ENCODE data around the gene TOB1. TPM values are rescaled to one million over a fixed set of nuclear protein-coding genes. Genes with fewer than 3 reads are reported as not detected.

TOB1 gene
- total RNA-seq, 1 experiment from 2014 or later = 31.6 TPM

- Histone ChIP-seq H3K9ac (ENCODE audit: extremely low read depth, insufficient read length, low read length) (no peak overlapping the region), H3K18ac (ENCODE audit: insufficient read length, low read depth, low read length) (no peak overlapping the region), H3K14ac (ENCODE audit: insufficient read depth, low read length) (no peak overlapping the region), H3K27ac (ENCODE audit: insufficient read length, low read depth, low read length) (no peak overlapping the region), H3K27me3 (ENCODE audit: insufficient read depth, low read length) (no peaks in the 10 kb centered on the region), H3K4ac (ENCODE audit: low read depth, low read length) (no peak overlapping the region), H2BK120ac (ENCODE audit: low read depth, low read length, poor library complexity, severe bottlenecking) (no peak overlapping the region), H3K4me1 (ENCODE audit: insufficient read depth, low read length) (peaks cover 7% of the 10 kb centered on the region; the same call in 1 of the 2 replicates), H2AFZ (ENCODE audit: low read length) (no peak overlapping the region), H2BK20ac (ENCODE audit: low read depth, low read length, poor library complexity, severe bottlenecking) (no peak overlapping the region), H2BK15ac (ENCODE audit: low read depth, low read length) (no peak overlapping the region), H2BK5ac (ENCODE audit: insufficient read length, low read length) (no peak overlapping the region), H3T11ph (ENCODE audit: low read length) (no peak overlapping the region), H4K8ac (replicated peaks; ENCODE audit: insufficient read length, low read depth, low read length) (no peak overlapping the region), H3K79me1 (ENCODE audit: insufficient read depth, low read depth, low read length, poor library complexity, severe bottlenecking) (no peaks in the 10 kb centered on the region), H2BK12ac (ENCODE audit: insufficient read length, low read depth, low read length) (no peak overlapping the region), H4K20me1 (ENCODE audit: control insufficient read depth, insufficient read depth, insufficient read length) (no peaks in the 10 kb centered on the region), H2AK5ac (ENCODE audit: insufficient read length, low read length) (no peak overlapping the region), H3K9me3 (ENCODE audit: control insufficient read depth, low read depth, low read length) (no peaks in the 10 kb centered on the region), H4K91ac (ENCODE audit: insufficient read length, low read depth, low read length) (no peak overlapping the region), H3K23ac (ENCODE audit: insufficient read length, low read depth, low read length) (no peak overlapping the region), H3K23me2 (ENCODE audit: insufficient read length, low read depth, low read length, poor library complexity, severe bottlenecking) (no peaks in the 10 kb centered on the region), H3K79me2 (ENCODE audit: insufficient read depth, low read length) (no peaks in the 10 kb centered on the region), H3K56ac (ENCODE audit: insufficient read length, low read depth, low read length) (no peak overlapping the region), H4K5ac (ENCODE audit: insufficient read length, low read depth, low read length) (no peak overlapping the region), H3K4me2 (ENCODE audit: insufficient read depth, insufficient read length, low read length) (no peak overlapping the region)
- TF ChIP-seq, protein P1, sequence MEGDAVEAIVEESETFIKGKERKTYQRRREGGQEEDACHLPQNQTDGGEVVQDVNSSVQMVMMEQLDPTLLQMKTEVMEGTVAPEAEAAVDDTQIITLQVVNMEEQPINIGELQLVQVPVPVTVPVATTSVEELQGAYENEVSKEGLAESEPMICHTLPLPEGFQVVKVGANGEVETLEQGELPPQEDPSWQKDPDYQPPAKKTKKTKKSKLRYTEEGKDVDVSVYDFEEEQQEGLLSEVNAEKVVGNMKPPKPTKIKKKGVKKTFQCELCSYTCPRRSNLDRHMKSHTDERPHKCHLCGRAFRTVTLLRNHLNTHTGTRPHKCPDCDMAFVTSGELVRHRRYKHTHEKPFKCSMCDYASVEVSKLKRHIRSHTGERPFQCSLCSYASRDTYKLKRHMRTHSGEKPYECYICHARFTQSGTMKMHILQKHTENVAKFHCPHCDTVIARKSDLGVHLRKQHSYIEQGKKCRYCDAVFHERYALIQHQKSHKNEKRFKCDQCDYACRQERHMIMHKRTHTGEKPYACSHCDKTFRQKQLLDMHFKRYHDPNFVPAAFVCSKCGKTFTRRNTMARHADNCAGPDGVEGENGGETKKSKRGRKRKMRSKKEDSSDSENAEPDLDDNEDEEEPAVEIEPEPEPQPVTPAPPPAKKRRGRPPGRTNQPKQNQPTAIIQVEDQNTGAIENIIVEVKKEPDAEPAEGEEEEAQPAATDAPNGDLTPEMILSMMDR (conservative IDR thresholded peaks at IDR 0.05) = no peak
- H3K27me3 Mint-ChIP-seq (ENCODE audit: low read depth) = no peaks in the 10 kb centered on the region
- no peaks in the 10 kb centered on the region for H3K36me3 Mint-ChIP-seq (ENCODE audit: insufficient read depth in 1 of 3, low read depth in 3 of 3)
- no peaks in the 10 kb centered on the region for H3K9me3 Mint-ChIP-seq
- no CpG with 5 or more reads among the region's 12 CpGs for WGBS (ENCODE audit: extremely low coverage, insufficient read length, low lambda C conversion rate)
- no peak overlapping the region for H3K4me3 Mint-ChIP-seq
- no peak for DNase-seq
- H3K4me1 Mint-ChIP-seq = peaks cover 43 to 44% of the 10 kb centered on the region in 2 experiments
- H3K27ac Mint-ChIP-seq = peak overlapping the region in 2 of 3 experiments; percentile 66 to 79; a peak in 2 of 7 replicates
Observed at GRCh38 chr17:50890675-50891516, 24.7 kb upstream of the TOB1 start.

All from H9 (cell line).